Stimulated activated CD4-positive, alpha-beta T cell treated with anti-CD3 and anti-CD28 coated beads, Interleukin-12 subunit alpha, Interleukin-12 subunit beta, amount 100 ng/mL, for 24 hours (primary cell): ENCODE data around the gene TSEN2.
"Not testable (repeated sequence)": the region's sequence is repeated elsewhere in the genome, so short reads cannot be mapped to it uniquely, and the experiment has no call there.

Experiments
- DNase-seq, 2 experiments: peaks; one replicate each; pipeline ENCODE4 v3.0.0-alpha.2; 2020; ENCODE audit warnings: low read depth in 2 of 2

TSEN2 gene

DNA sequence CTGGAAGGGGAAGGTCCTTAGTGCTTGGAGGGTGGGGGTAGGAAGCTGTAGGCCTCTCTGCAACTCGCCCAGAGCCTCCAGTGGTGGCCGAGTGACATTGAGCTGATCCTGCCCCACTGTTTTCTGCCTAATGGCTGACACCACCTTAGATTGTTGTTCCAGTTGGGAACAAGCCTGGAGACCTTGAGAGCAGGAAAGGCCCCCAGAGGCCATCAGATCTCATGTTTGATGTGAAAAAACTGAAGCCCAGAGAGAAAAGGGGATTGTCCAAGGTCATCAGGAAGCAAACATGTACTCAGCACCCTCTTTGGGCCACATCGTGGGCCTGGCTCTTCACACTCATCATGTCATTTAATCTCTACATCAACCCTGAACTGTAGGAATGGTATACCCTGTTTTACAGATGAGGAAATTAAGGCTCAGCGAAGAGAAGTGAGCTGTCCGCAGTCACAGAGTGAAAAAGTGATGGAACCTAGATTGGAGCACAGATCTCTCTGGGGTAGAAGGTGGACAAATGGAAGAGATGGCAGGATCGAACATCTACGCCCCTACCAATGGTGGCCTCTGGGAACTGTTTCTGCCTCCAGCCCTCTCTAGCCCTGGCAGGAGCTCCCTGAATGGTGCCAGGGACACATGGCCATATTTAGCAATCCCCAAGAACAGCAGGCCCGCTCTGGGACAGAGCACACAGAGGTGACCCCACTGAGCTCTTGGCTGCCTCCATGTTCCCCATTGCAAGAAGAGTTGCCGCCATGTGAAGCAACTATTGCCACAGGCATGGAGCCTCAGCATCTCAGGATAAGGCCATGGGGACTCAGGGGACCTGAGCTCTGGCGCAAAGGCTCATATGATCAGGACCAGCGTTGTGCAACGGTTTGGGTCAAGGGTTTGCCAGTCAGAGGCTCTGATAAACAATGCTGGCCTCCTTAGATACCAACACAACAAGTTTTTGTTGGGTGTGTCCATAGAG, 31.6 kb upstream of the TSEN2 start:
- DNase-seq = no peak

DNA sequence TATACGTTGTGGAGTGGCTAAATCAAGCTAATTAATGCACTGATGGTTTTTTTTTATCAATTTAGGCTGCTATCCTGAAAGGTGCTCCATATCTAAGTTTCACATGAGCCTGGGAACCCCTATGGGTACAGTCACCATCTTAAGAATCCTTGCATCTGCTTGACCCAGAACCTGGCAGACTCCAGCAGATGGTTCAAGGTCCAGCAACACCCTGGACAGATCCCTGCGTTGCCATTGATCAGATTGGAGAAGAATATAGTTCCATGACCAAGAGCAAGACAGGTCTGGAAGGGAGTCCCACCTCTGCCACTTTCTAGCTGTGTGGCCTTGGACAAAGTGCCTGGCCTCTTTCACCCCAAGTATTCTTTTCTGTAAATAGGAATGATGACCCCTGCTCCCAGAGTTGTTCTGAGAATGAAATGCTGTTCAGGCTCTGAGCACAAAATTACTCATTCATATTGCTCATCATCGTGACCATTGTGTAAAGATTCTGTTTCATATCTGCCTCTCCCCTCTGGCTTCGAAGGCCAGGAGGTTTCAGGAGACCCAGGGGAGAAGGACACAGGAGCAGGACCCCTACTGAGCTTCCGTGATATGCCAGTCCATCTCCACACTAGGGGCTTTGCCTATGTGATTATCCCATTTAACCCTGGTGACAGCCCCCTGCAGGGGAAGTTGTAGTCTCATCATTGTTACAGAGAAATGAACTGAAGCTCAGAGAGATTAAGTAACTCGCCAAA, 30.0 kb upstream of the TSEN2 start:
- no peak for DNase-seq

DNA sequence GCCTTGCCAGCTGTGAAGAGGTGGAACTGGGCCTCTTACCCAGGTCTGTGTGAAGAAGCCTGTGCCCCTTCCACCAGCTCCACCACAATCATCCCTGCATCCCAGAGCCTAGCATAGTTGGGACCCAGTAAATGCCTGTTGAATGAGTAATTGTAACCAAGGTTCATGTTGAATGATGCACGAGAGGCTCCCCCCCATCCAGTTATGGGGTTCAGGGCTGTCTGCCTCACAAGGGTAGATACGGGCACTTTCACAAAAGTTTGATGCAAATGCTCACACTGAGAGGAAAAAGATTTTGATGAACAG, 29.5 kb upstream of the TSEN2 start:
- DNase-seq = no peak

DNA sequence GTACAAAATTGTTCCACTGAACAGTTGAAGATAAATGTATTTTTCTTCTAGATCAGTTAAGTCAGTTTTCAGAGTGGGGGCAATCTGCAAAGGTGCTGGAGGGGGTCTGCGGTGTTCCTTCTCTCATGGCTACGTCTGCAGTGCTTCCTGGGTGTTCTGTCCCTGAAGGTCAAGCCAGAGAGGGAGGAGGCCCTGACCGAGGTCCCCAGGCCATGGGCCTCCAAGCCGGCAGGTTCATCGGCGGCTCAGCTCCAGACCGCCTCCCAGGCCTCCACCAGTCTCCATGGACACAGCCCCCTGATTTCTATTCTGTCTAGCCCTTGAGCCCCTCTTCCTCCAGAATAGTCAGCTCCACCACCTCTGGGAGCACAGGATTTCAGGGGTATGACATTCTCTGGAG, 28.5 kb upstream of the TSEN2 start:
- no peak for DNase-seq

DNA sequence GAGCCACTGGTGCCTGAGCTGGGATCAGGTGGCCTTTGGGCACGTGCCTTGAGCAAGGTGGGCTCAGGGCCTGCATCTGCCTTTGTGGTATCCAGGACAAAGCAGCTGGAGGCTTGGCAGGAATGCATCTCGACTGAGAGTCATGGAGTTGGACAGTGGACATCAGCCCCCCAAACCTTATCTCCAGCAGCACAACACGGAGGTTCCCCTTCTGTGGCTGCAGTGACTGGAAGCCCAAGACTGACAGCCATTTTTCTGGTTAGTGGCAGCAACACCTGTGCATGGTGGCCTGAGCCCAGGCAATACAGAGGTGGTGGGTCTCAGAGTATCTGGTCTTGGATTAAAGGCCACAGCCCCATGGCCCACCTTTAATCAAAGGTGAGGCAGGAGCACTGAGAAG, 27.8 kb upstream of the TSEN2 start:
- no peak for DNase-seq

DNA sequence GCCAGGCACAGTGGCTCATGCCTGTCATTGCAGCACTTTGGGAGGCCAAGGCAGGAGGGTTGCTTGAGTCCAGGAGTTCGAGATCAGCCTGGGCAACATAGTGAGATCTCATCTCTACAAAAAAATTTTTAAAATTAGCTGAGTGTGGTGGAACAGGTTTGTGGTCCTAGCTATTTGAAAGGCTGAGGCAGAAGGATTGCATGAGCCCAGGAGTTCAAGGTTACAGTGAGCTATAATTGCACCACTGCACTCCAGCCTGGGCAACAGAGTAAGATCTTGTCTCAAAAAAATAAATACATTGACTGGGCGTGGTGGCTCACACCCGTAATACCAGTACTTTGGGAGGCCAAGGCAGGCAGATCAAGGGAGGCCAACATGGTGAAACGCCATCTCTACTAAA, 26.9 kb upstream of the TSEN2 start:
- DNase-seq = not testable (repeated sequence)

DNA sequence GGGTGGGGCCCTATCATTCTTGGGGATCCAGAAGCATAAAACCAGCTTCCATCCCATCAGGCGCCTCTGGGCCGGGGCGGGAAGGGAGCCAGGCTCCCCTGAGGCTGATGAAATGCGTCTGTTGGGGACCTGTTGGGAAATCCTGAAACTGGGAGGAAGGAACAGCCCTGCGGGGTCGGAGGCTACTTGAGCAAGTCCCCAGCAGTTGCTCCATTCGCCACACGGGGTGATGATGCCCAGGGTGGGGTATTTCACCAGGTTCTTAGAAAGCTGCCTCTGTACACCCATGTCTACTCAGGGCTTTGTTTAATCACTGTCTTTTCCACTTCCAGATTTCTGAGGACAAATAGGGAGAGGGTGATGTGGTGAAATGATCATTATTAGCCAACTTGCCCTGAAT, 25.4 kb upstream of the TSEN2 start:
- DNase-seq = no peak

DNA sequence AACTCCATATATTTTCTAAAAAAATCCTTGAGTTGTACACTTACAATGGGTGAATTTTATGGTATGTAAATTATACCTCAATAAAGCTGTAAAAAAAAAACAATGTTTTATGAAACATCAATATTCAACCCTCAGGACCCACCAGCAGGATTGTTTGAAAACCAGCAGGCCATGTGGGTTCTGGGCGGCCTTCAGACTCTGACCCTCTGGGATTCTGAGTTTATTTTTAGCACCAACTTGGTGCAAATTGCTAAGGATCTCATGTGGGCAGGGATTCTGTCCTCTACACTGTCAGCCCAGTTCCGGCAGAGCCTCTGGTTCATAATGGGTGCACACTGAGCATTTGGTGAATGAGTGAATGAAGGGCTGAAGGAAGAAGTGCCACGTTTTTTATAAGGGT, 24.2 kb upstream of the TSEN2 start:
- DNase-seq = no peak

DNA sequence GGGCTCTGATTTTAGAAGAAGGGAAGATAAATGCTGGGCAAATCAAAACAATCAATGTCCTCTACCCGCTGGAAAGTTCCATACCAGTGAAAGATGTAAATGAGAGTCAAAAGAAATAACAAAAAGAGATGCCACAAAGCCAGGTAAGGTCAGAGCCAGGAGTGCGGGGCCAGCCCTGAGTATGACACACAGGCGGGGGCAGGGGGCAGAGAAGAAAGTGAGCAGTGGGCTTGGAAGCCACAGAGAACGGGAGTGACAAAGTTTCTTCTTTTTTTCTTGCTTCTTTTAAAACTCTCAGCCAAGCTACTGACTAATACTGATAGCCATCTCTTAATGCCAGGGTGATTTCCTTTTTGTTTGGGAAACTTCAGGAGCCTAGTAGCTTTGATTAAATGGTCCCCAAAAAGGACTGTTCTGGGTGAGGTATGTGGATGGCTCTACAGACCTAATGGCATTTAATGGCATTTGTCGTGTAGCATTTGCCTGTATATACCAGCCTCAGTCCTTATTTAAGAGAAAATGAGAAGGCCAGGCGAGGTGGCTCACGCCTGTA, 23.1 kb upstream of the TSEN2 start:
- DNase-seq = no peak

DNA sequence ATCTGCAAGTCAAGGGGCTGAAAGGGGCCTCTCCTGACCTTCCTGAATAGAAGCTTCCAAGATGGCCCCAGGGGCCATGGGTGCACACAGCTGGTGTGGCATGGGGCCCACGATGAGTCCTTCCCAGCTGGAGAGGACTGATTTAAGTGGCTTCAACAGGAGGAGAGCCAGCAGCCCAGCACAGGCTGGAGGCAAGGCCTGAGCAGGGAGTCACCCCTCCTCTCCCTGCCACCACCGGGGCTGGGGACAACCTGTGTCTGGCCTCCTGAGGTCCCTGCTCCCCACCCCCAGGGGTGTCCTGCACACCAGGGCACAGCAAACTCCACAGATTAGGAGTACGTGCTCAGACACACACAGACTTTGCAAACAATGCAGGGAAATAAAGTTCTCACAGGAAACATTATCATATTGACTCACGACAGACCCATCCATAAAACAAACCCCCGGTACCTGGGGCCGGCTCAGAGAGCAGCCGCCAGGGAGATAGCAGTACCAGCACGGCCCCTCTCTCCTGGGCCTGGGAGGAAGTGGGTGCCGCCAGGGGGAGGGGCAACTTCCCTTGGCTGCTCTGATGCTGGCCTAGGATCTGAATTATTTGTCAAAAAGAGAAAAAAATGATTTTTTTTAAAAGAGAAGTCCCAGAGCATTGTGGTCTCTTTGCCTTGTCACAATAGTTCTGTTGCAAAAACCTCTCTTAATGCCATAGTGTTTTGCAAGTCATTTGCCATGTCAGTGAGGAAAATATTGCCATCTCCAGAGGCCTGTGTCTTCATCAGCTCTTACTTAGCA, 21.9 kb upstream of the TSEN2 start:
- no peak for DNase-seq

DNA sequence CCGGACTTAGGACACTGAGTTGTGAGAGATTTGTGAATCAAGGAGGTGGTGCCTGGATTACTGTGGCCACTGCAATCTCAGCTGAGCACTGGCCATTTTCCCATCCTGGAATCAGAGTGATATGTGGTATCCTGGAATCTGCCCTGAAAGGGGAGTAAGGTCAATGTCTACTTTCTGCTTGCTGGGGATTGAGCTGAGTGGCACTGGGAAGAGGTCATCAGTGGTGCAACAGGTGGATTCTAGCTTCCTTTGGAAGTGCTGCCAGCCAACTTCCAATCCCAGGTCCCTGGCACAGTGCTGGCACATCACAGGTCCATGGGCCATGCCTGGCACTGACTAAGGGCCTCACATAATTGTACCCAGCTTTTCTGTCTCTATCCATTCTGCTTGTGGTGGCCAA, 20.6 kb upstream of the TSEN2 start:
- no peak for DNase-seq

DNA sequence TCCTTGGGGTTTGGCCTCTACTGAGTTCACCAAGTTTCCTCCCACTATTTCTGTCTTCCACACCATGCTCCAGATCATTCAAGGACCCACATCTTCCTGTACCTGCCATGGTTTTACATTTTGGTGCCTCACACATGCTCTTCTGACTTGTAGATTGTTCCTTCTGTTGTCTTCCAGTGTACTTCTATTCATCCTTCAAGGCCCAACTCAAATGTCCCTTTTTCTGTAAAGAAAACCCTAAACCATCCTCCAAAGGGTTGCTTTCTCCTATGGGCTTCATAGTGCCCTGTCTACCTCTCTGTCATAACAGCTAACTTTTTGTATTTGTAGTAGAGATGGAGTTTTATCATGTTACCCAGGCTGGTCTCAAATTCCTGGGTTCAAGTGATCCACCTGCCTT, 20.1 kb upstream of the TSEN2 start:
- no peak for DNase-seq

DNA sequence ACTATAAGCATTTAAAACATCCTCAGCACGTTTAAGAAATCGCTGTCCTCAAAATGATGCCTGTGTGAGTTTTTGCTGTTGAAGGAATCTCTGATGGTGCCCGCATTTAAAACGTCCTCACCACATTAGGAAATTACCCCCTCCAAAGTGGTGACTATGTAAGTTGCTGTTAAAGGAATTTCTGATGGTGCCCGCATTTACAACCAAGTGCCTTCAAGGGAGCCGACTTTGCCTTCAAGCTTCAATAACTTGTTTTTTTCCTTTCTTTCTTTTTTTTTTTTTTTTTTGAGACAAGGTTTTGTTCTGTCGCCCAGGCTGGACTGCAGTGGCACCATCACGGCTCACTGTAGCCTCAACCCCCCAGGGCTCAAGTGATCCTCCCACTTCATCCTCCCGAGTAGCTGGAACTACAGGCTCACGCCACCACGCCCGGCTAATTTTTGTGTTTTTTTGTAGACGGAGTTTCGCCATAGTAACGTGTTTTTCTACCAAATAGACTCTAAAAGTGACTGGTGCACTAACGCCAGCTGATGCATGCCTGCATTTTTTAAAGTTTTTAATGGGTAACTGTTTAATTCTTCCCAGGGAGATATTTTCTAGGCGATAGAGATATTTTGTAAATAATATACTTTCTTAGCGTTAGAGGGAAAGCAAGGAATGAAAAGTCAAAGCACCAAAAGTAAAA, 19.0 kb upstream of the TSEN2 start:
- DNase-seq = no peak

DNA sequence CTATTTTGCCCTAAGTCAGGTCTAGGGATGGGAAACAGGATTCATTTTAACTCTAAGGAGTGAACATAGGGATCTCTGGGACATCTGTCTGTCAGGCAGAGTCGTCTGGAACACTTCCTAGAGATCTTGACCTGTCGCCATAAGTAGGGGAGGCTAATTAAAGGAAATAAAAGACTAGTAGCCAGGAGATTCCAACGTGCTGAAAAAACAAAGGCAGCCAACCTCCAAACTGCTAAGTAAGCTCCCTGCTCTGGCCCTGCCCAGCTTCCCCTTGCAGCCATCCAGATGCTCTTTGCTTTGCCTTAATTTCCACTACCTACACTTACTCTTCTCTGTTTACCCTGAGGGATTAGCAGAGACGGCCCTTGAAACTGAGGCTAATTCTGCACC, 18.4 kb upstream of the TSEN2 start:
- DNase-seq = no peak

DNA sequence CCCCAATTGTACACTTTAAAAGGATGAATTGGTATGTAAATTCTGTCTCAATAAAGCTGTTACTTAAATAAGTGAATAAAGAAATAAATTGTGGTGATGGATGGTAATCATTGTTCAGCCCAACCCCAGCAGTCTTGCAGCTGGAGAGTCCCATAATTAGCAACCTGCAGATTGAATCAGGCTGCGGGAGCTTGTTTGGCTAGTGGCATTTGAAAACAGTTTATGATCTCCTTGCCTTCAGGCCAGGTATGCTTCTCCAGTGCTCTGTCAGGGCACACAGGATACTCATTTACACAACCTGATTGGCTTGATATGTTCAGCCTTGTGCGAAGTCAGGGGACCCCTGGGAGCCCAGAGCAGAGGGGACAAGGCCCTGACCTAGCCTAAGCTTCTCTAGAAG, 16.5 kb upstream of the TSEN2 start:
- DNase-seq = no peak

DNA sequence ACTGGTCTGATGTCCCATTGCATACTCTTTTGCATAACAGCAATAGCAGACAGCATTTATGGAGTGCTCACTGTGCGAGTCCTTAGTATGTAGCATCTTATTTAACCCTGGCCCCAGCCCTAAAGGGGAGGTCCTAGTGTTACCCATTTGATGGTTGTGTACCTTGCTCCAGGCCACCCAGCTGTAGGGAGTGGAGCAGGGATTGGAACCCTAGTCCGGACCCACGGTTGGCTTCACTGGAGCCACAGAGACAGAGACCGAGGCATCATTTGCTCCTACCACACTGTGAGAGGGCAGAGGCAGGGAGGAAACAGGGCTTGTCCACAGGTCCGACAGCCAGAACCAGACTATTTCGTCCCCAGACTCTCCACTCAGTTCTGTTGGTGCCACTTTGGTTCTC, 16.0 kb upstream of the TSEN2 start:
- DNase-seq = no peak

DNA sequence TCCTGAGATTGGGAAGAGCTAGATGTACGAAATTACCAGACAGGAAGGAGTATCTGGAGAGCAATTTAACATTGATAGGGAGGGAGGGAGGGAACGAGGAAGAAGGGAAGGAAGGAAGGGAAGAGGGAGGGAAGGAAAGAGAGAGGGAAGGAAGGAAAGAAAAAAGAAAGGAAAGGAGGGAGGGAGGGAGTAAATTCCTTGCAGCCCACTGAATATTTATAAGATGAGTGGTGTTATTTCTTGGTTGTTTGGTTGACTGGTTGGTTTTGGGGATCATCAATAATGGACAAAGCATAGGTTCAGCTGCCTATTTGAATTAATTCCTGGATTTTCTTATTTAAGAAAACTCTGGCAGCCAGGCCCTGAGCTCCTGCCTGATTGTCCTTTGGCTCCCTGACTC, 15.5 kb upstream of the TSEN2 start:
- no peak for DNase-seq

DNA sequence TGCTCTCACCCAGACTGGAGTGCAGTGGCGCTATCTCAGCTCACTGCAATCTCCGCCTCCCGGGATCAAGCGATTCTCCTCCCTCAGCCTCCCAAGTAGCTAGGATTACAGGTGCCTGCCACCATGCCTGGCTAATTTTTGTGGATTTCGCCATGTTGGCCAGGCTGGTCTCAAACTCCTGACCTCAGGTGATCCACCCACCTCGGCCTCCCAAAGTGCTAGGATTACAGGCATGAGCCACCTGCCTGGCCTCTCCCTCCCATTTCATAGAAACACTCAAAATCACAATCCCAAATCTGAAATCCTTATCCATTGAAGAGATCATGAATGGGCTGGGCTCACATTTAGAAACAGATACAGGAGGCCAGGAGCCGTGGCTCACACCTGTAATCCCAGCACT, 15.1 kb upstream of the TSEN2 start:
- DNase-seq = not testable (repeated sequence)

DNA sequence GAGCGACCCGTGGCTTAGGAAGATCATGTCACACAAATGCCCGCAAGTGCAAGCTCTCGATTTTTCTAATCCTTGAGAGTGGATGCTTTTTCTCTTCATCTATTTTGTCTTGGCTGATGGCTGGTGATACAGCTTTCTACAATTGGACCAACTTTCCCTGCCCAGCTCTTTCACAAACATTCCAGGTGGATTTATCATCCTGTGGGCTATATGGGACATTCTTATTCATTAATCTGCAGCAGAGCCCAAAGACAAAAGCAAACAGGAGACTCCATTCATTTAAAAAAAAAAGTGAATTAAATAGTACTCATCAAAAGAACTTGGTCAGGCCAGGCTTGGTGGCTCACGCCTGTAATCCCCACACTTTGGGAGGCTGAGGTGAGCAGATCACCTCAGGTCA, 14.2 kb upstream of the TSEN2 start:
- DNase-seq = no peak

DNA sequence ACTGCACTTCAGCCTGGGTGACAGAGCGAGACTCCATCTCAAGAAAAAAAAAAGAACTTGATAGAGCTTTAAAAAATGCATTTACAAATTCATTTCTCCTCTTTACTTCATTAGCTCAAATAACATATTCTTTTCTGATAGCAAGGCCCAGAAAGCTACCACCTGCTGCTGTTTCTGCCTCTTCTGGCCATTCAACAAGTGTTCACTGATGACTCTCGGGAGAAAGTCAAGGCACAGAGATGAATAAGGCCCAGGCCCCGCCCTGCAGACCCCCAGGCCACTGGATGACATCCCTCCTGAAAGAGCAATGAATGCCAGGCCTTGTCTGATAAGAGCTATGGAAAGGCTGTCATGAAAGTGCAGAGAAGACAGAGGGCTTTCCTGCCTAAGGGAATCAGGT, 13.6 kb upstream of the TSEN2 start:
- DNase-seq = no peak

DNA sequence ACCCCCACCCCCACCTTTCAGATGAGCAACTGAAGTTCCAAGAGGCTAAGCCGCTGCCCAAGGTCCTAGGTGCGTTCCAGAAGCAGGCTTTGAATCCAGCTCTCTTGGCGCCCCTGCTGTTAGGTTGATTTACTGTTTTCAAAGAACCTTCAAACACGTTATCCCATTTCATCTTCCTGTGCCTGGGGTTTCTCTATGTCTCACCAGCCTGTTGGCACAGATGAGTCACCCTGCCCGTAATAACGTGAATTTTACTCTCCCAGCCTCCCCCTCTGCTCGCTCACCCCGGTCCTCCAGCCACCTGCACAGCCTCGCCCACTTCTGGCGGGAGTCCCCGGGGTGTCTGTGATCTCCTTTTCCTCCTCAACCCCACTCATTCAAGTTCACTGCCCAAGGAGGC, 13.0 kb upstream of the TSEN2 start:
- peak; percentile 37 to 63 for DNase-seq
